SJCRH30 (cell line): Measurements from ENCODE around the gene MCTS1. TPM values are rescaled to one million over a fixed set of nuclear protein-coding genes. Genes with fewer than 3 reads are reported as not detected.
"Not testable (repeated sequence)": the region's sequence is repeated elsewhere in the genome, so short reads cannot be mapped to it uniquely, and the experiment has no call there.

Experiments used
- DNase-seq, 2 experiments: peaks; one replicate each; pipeline ENCODE4 v3.0.0-alpha.2; 2015 to 2020
- H3K27ac ChIP-seq: fragments of 250-450 bp; sonication (Bioruptor Pico); 2 replicates; pipeline ENCODE4 v1.5.1; 2020; ENCODE audit warnings: mild to moderate bottlenecking, moderate library complexity
- H3K27me3 ChIP-seq: fragments of 250-450 bp; sonication (Bioruptor Pico); 2 replicates; pipeline ENCODE4 v1.5.1; 2020; ENCODE audit warnings: mild to moderate bottlenecking, moderate library complexity
- H3K36me3 ChIP-seq: fragments of 250-450 bp; sonication (Bioruptor Pico); 2 replicates; pipeline ENCODE4 v1.5.1; 2020; ENCODE audit warnings: mild to moderate bottlenecking, moderate library complexity
- H3K4me1 ChIP-seq: fragments of 250-450 bp; sonication (Bioruptor Pico); 2 replicates; pipeline ENCODE4 v1.5.1; 2020; ENCODE audit warnings: mild to moderate bottlenecking, moderate library complexity
- H3K4me3 ChIP-seq: fragments of 250-450 bp; sonication (Bioruptor Pico); 2 replicates; pipeline ENCODE4 v1.5.1; 2020; ENCODE audit warnings: mild to moderate bottlenecking, moderate library complexity
- H3K9me3 ChIP-seq: fragments of 250-450 bp; sonication (Bioruptor Pico); replicated peaks from 2 replicates; pipeline ENCODE4 v1.5.1; 2020; ENCODE audit warnings: mild to moderate bottlenecking, moderate library complexity
- total RNA-seq: library from RNA; depleted of rRNA; stranded (reverse); fragments of >200 nt; shearing (Covaris generic); gene quantifications from 2 replicates; pipeline ENCODE4 v1.2.3, GENCODE V29; 2014

The MCTS1 gene
- total RNA-seq, 1 experiment from 2014 or later = 78.7 TPM

GRCh38 chrX:120575379-120576114 is 28.4 kb upstream of the MCTS1 start:
- H3K36me3 ChIP-seq = no peaks in the 10 kb centered on the region
- DNase-seq = peak; percentile 24 to 33
- H3K4me1 ChIP-seq = no peaks in the 10 kb centered on the region
- H3K27me3 ChIP-seq = no peaks in the 10 kb centered on the region
- H3K9me3 ChIP-seq = no peaks in the 10 kb centered on the region
- no peak overlapping the region for H3K4me3 ChIP-seq
- no peak overlapping the region for H3K27ac ChIP-seq

DNA sequence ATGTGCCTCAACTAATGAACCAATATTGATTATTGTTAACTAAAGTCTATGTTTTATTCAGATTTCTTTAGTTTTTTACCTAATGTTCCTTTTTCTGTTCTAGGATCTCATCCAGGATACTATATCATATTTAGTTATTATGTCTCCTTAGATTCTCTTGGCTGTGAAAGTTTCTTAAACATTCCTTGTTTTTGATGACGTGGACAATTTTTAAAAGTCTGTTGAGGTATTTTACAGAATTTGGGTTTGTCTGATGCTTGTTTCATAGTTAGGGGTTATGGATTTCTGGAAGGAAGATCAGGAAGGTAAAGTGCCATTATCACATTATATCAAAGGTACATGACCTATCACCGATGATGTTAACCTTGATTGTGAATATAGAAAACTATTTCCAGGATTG is 18.2 kb upstream of the MCTS1 start:
- no peaks in the 10 kb centered on the region for H3K9me3 ChIP-seq
- no peaks in the 10 kb centered on the region for H3K36me3 ChIP-seq

GRCh38 chrX:120604361-120604782 is 471 bp downstream of the MCTS1 start:
- Histone ChIP-seq H3K4me1 (no peaks in the 10 kb centered on the region), H3K9me3 (no peaks in the 10 kb centered on the region), H3K36me3 (0 out of 2 replicates have a peak, but pooled peaks cover 3% of the 10 kb centered on the region), H3K4me3 (peak overlapping the region; percentile 85), H3K27ac (peak overlapping the region; percentile 89), H3K27me3 (no peaks in the 10 kb centered on the region)
- peak; percentile 54 to 64 for DNase-seq

More for the DNA sequence above, 18.2 kb upstream of the MCTS1 start:
- Histone ChIP-seq H3K4me1 (no peaks in the 10 kb centered on the region), H3K27ac (no peak overlapping the region), H3K27me3 (no peaks in the 10 kb centered on the region), H3K4me3 (no peak overlapping the region)
- no peak for DNase-seq

DNA sequence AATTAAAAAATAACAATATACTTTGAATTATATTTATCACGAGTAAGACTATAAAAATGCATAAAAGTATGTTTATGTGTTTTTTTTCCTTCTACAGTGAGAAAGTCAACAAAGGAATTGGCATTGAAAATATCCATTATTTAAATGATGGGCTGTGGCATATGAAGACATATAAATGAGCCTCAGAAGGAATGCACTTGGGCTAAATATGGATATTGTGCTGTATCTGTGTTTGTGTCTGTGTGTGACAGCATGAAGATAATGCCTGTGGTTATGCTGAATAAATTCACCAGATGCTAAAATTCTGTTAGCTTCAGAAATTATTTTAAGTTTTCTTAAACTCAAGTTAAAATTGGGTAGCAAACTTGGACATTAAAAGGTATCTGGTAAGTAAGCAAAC is 8.2 kb downstream of the MCTS1 start:
- Histone ChIP-seq H3K27me3 (no peaks in the 10 kb centered on the region), H3K9me3 (no peaks in the 10 kb centered on the region), H3K4me1 (no peaks in the 10 kb centered on the region), H3K36me3 (peaks cover 18% of the 10 kb centered on the region), H3K4me3 (no peak overlapping the region), H3K27ac (no peak overlapping the region)
- no peak for DNase-seq

GRCh38 chrX:120614816-120615215 is 10.9 kb downstream of the MCTS1 start:
- no peak for DNase-seq
- peaks cover 16% of the 10 kb centered on the region for H3K36me3 ChIP-seq
- no peak overlapping the region for H3K4me3 ChIP-seq
- no peaks in the 10 kb centered on the region for H3K9me3 ChIP-seq
- no peaks in the 10 kb centered on the region for H3K27me3 ChIP-seq
- H3K4me1 ChIP-seq = no peaks in the 10 kb centered on the region
- no peak overlapping the region for H3K27ac ChIP-seq

GRCh38 chrX:120617996-120618630 is 14.2 kb downstream of the MCTS1 start:
- 0 out of 2 replicates have a peak, but pooled peaks cover 5% of the 10 kb centered on the region for H3K36me3 ChIP-seq
- H3K9me3 ChIP-seq = no peaks in the 10 kb centered on the region
- DNase-seq = no peak
- no peaks in the 10 kb centered on the region for H3K4me1 ChIP-seq
- H3K27ac ChIP-seq = no peak overlapping the region
- no peak overlapping the region for H3K4me3 ChIP-seq
- no peaks in the 10 kb centered on the region for H3K27me3 ChIP-seq

DNA sequence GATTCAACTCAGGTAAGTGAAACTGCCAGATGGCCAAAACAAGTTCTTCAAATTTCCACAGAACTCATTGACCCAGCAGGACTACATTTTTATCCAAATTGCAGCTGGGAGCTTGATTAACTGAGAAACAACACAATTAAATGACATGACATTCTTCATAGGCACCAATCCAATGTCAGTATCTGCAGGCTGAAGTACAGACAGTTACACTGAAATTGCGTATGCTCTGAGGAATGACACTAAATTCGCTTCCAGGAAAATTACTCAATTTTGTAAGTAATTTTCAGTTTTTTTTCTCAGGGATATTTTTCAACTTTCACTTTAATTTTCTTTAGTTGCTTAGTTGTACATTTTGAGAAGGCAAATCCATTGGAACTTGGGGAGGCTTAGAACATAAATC is 21.5 kb downstream of the MCTS1 start:
- H3K4me3 ChIP-seq = no peak overlapping the region
- H3K27ac ChIP-seq = no peak overlapping the region
- no peaks in the 10 kb centered on the region for H3K36me3 ChIP-seq
- H3K9me3 ChIP-seq = no peaks in the 10 kb centered on the region
- no peaks in the 10 kb centered on the region for H3K27me3 ChIP-seq
- H3K4me1 ChIP-seq = no peaks in the 10 kb centered on the region
- DNase-seq = no peak

GRCh38 chrX:120629667-120630537 is 26.0 kb downstream of the MCTS1 start, which contains the start of gene C1GALT1C1:
TSS of gene C1GALT1C1 (minus strand) at chrX:120630054. CDS start at chrX:120627166, 2,888 bp downstream.
- DNase-seq = peak; percentile 95 to 96
- peak within 1 kb of the TSS; percentile 83 for H3K4me3 ChIP-seq
- H3K9me3 ChIP-seq = no peaks in the 10 kb centered on the region
- H3K4me1 ChIP-seq = no peaks in the 10 kb centered on the region
- H3K27me3 ChIP-seq = no peaks in the 10 kb centered on the region
- H3K27ac ChIP-seq = peak within 1 kb of the TSS; percentile 70
- no peaks in the 10 kb centered on the region for H3K36me3 ChIP-seq

- Histone ChIP-seq H3K27ac (no peak overlapping the region), H3K4me1 (no peaks in the 10 kb centered on the region), H3K27me3 (no peaks in the 10 kb centered on the region), H3K36me3 (no peaks in the 10 kb centered on the region), H3K9me3 (no peaks in the 10 kb centered on the region), H3K4me3 (no peak overlapping the region)
- DNase-seq = no peak
Observed at GRCh38 chrX:120638619-120639018, 34.7 kb downstream of the MCTS1 start.

DNA sequence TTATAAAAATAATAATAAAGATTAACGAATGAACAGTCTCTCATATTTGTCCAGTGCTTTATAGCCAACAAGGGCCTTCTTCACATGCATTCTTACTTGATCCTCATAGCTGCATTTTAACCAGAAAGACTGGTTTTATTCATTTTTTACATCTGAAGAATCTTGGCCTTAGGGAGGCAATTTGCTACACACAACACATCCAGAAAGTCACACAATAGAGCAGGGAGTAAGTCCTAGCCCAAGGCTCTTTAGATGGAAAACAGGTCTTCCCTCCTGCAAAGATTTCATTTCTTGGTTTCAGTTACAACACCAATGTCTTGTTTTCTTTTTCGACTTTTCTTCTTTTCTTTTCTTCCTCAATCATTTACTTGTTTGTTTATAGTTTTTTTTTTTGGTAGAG is 39.0 kb downstream of the MCTS1 start:
- Histone ChIP-seq H3K9me3 (no peaks in the 10 kb centered on the region), H3K4me3 (no peak overlapping the region), H3K4me1 (no peaks in the 10 kb centered on the region), H3K36me3 (no peaks in the 10 kb centered on the region), H3K27me3 (no peaks in the 10 kb centered on the region), H3K27ac (no peak overlapping the region)
- DNase-seq = no peak

GRCh38 chrX:120647127-120647526 is 43.2 kb downstream of the MCTS1 start:
- H3K4me3 ChIP-seq = no peak overlapping the region
- DNase-seq = no peak
- no peaks in the 10 kb centered on the region for H3K9me3 ChIP-seq
- H3K36me3 ChIP-seq = no peaks in the 10 kb centered on the region
- H3K27ac ChIP-seq = no peak overlapping the region
- H3K4me1 ChIP-seq = no peaks in the 10 kb centered on the region
- no peaks in the 10 kb centered on the region for H3K27me3 ChIP-seq

- H3K36me3 ChIP-seq, H3K4me1 ChIP-seq, H3K4me3 ChIP-seq, H3K27me3 ChIP-seq, DNase-seq, H3K9me3 ChIP-seq, H3K27ac ChIP-seq: not testable (repeated sequence)
Observed at GRCh38 chrX:120652256-120652655, 48.4 kb downstream of the MCTS1 start.

- peak; percentile 7 to 33 for DNase-seq
- H3K27me3 ChIP-seq = no peaks in the 10 kb centered on the region
- no peaks in the 10 kb centered on the region for H3K4me1 ChIP-seq
- H3K36me3 ChIP-seq = no peaks in the 10 kb centered on the region
- H3K4me3 ChIP-seq = no peak overlapping the region
- no peak overlapping the region for H3K27ac ChIP-seq
- H3K9me3 ChIP-seq = no peaks in the 10 kb centered on the region
Observed at GRCh38 chrX:120653000-120653399, 49.1 kb downstream of the MCTS1 start.

- Histone ChIP-seq H3K27me3 (no peaks in the 10 kb centered on the region), H3K9me3 (no peaks in the 10 kb centered on the region), H3K4me3 (no peak overlapping the region), H3K4me1 (no peaks in the 10 kb centered on the region), H3K36me3 (no peaks in the 10 kb centered on the region), H3K27ac (no peak overlapping the region)
- DNase-seq = peak in 1 of 2 experiments; percentile 1
Observed at GRCh38 chrX:120660637-120661036, 56.7 kb downstream of the MCTS1 start.
